ENCODE results near the gene BANK1. TPM values are rescaled to one million over a fixed set of nuclear protein-coding genes. Genes with fewer than 3 reads are reported as not detected.

The BANK1 gene
- total and polyA plus RNA-seq, 2 donors (not counting 1 experiment from before 2014, with no cell fraction given), result 0.20 to 0.83 TPM

DNA sequence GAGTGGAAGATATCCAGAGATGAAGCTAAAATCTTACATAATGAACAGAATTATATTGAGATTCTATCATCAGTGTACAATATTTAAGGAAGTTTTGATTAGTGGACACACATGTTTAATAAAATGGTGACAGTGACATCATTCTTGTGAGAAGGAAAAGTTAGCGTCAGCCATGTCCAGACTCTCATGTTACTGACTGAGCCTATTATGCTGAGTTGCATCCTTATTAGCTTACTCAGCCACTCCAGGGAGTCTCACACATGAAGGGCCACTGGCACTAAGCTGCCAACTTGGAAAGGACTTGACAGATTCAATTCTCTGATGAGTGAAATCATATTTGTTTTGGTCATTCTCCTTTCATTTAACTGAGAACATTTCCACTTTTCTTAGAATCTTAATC is 170.6 kb downstream of the BANK1 start:
- Histone ChIP-seq H3K4me2 (ENCODE audit: extremely low read depth, insufficient read depth, low read length) (no peak overlapping the region), H3K9ac (ENCODE audit: insufficient read depth, low read length) (no peak overlapping the region), H3K79me2 (ENCODE audit: control insufficient read depth, insufficient read depth, low read length) (no peaks in the 10 kb centered on the region), H2AFZ (ENCODE audit: low read length) (no peak overlapping the region), H4K20me1 (ENCODE audit: control insufficient read depth, extremely low read depth, insufficient read depth, low read length) (no peaks in the 10 kb centered on the region), H3K4me1 (ENCODE audit: control insufficient read depth, extremely low read depth, insufficient read depth, low read length) (no peaks in the 10 kb centered on the region), H3K9me3 (ENCODE audit: control insufficient read depth, insufficient read depth, low read depth, low read length) (no peaks in the 10 kb centered on the region), H3K4me3 (replicated peaks in 1 of 4; ENCODE audit: control extremely low read depth in 1 of 4, insufficient read depth in 1 of 4, low read depth in 3 of 4, low read length in 4 of 4) (no peak overlapping the region), H3K27ac (ENCODE audit: insufficient read depth, low read length) (no peak overlapping the region), H3K36me3 (ENCODE audit: control insufficient read depth, insufficient read depth, low read length) (no peaks in the 10 kb centered on the region), H3K27me3 (ENCODE audit: control insufficient read depth, insufficient read depth, low read length) (no peaks in the 10 kb centered on the region)
- peak in 1 of 2 donors; percentile 67 for DNase-seq (ENCODE audit: low read depth in 2 of 2)
- no peak for TF ChIP-seq EZH2 (IDR thresholded peaks at IDR 0.05; ENCODE audit: low read length, missing control alignments)
- TF ChIP-seq CTCF (conservative IDR thresholded peaks at IDR 0.05 in 1 of 2, IDR thresholded peaks at IDR 0.05 in 1 of 2; ENCODE audit: low read depth in 1 of 2, low read length in 2 of 2), result no peak

DNA sequence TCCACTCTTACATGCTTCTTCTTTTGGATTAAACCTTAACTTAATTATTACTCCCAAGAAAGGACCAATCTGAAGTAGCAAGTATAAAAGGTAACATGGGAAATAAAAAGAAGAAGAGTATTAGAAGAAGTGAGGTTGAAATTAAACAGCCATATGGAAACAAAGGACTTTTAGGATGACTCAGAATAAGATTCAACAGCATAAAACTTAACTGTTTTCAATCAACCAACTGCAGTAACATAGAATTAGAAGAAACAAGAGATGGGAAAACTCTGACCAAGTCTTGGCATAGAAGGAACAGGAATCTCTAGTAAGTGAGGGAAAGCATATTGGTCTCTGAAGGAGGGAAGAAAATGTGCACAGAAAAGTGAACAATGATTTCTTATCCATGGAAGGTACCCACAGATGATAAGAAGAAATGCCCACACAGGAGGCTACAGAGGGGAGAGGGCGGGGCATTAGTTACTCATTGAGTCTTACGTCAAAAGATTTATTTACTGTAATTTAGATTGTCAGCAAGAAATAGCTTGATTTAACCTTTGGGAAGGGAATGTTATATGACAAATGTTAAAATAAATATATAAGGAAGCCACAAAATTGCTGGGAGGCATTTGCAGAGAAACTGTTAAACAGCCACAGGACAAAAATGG is 177.3 kb downstream of the BANK1 start:
- Histone ChIP-seq H3K27ac (ENCODE audit: insufficient read depth, low read length) (no peak overlapping the region), H2AFZ (ENCODE audit: low read length) (no peak overlapping the region)
- DNase-seq (ENCODE audit: low read depth in 2 of 2), result peak; percentile 10 to 60

DNA sequence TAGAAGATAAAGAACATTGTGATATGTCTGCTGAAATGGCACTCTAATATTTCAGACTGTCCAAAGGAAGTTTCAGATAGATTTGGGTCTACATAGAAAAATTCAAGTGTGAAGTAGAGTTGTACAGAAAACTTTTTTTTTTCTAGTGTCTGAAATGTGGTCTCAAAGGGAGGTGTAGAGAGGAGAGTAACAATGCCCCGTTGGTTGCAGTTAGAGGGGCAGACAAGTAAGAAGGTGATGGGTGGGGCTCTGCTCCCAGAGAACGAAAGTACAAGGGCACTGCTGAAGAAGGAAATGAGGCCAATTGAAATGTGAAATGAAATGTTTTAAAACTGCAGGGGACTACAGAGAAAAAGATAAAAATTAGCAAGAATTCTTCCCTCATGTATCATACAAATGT is 177.8 kb downstream of the BANK1 start:
- Histone ChIP-seq H3K79me2 (ENCODE audit: control insufficient read depth, insufficient read depth, low read length) (no peaks in the 10 kb centered on the region), H3K27ac (ENCODE audit: insufficient read depth, low read length) (no peak overlapping the region), H2AFZ (ENCODE audit: low read length) (no peak overlapping the region), H4K20me1 (ENCODE audit: control insufficient read depth, extremely low read depth, insufficient read depth, low read length) (no peaks in the 10 kb centered on the region), H3K4me1 (ENCODE audit: control insufficient read depth, extremely low read depth, insufficient read depth, low read length) (no peaks in the 10 kb centered on the region), H3K4me2 (ENCODE audit: extremely low read depth, insufficient read depth, low read length) (no peak overlapping the region), H3K36me3 (ENCODE audit: control insufficient read depth, insufficient read depth, low read length) (no peaks in the 10 kb centered on the region), H3K4me3 (replicated peaks in 1 of 4; ENCODE audit: control extremely low read depth in 1 of 4, insufficient read depth in 1 of 4, low read depth in 3 of 4, low read length in 4 of 4) (no peak overlapping the region), H3K9ac (ENCODE audit: insufficient read depth, low read length) (no peak overlapping the region), H3K9me3 (ENCODE audit: control insufficient read depth, insufficient read depth, low read depth, low read length) (no peaks in the 10 kb centered on the region), H3K27me3 (ENCODE audit: control insufficient read depth, insufficient read depth, low read length) (no peaks in the 10 kb centered on the region)
- no peak for TF ChIP-seq CTCF (conservative IDR thresholded peaks at IDR 0.05 in 1 of 2, IDR thresholded peaks at IDR 0.05 in 1 of 2; ENCODE audit: low read depth in 1 of 2, low read length in 2 of 2)
- no peak for TF ChIP-seq EZH2 (IDR thresholded peaks at IDR 0.05; ENCODE audit: low read length, missing control alignments)
- no peak for DNase-seq (ENCODE audit: low read depth in 2 of 2)

More for the DNA sequence above, 177.3 kb downstream of the BANK1 start:
- Histone ChIP-seq H3K9ac (ENCODE audit: insufficient read depth, low read length) (no peak overlapping the region), H3K36me3 (ENCODE audit: control insufficient read depth, insufficient read depth, low read length) (no peaks in the 10 kb centered on the region), H3K27me3 (ENCODE audit: control insufficient read depth, insufficient read depth, low read length) (no peaks in the 10 kb centered on the region), H4K20me1 (ENCODE audit: control insufficient read depth, extremely low read depth, insufficient read depth, low read length) (no peaks in the 10 kb centered on the region), H3K9me3 (ENCODE audit: control insufficient read depth, insufficient read depth, low read depth, low read length) (no peaks in the 10 kb centered on the region), H3K4me2 (ENCODE audit: extremely low read depth, insufficient read depth, low read length) (no peak overlapping the region), H3K4me1 (ENCODE audit: control insufficient read depth, extremely low read depth, insufficient read depth, low read length) (no peaks in the 10 kb centered on the region), H3K79me2 (ENCODE audit: control insufficient read depth, insufficient read depth, low read length) (no peaks in the 10 kb centered on the region), H3K4me3 (replicated peaks in 1 of 4; ENCODE audit: control extremely low read depth in 1 of 4, insufficient read depth in 1 of 4, low read depth in 3 of 4, low read length in 4 of 4) (no peak overlapping the region)
- TF ChIP-seq CTCF (conservative IDR thresholded peaks at IDR 0.05 in 1 of 2, IDR thresholded peaks at IDR 0.05 in 1 of 2; ENCODE audit: low read depth in 1 of 2, low read length in 2 of 2) (no peak), EZH2 (IDR thresholded peaks at IDR 0.05; ENCODE audit: low read length, missing control alignments) (no peak)

Data from fibroblast of lung (primary cell).